HEK293T (cell line): Measurements from ENCODE around the gene ZNF529.

Source experiments
- ARNT ChIP-seq: fragments of 450-650 bp; IDR thresholded peaks from 2 replicates; pipeline ENCODE4 v1.6.1; 2017; ENCODE audit warnings: mild to moderate bottlenecking
- BHLHE40 ChIP-seq: fragments of 450-650 bp; IDR thresholded peaks from 2 replicates; pipeline ENCODE4 v1.6.1; 2016; ENCODE audit warnings: mild to moderate bottlenecking, moderate library complexity, borderline replicate concordance
- CTBP1 ChIP-seq: fragments of 450-650 bp; IDR thresholded peaks from 2 replicates; pipeline ENCODE4 v1.6.1; 2016; ENCODE audit warnings: borderline replicate concordance
- FOXA1 ChIP-seq: fragments of 450-650 bp; IDR thresholded peaks from 2 replicates; pipeline ENCODE4 v1.6.1; 2016; ENCODE audit warnings: mild to moderate bottlenecking
- FOXM1 ChIP-seq: fragments of 450-650 bp; IDR thresholded peaks from 2 replicates; pipeline ENCODE4 v1.6.1; 2017; ENCODE audit warnings: mild to moderate bottlenecking, borderline replicate concordance
- L3MBTL2 ChIP-seq: fragments of 450-650 bp; conservative IDR thresholded peaks from 2 replicates; pipeline ENCODE4 v1.6.1; 2016; ENCODE audit warnings: mild to moderate bottlenecking

GRCh38 chr19:36528194-36528920, 44.7 kb downstream of the ZNF529 start, which contains the start of gene ZNF260:
- TF ChIP-seq FOXM1 (no peak), L3MBTL2 (peak; percentile 85), FOXA1 (no peak), BHLHE40 (no peak), CTBP1 (no peak), ARNT (no peak)
